ENCODE data around the gene ACMSD.
"Not testable (repeated sequence)": the region's sequence is repeated elsewhere in the genome, so short reads cannot be mapped to it uniquely, and the experiment has no call there.

The ACMSD gene

GRCh38 chr2:134905168-134905567, 66.8 kb downstream of the ACMSD start:
- DNase-seq (ENCODE audit: low read depth in 2 of 2, low spot score in 1 of 2), result no peak

GRCh38 chr2:134906726-134907125, 68.3 kb downstream of the ACMSD start:
- no peak for DNase-seq (ENCODE audit: low read depth in 2 of 2, low spot score in 1 of 2)

GRCh38 chr2:134907441-134908116, 69.2 kb downstream of the ACMSD start:
- not testable (repeated sequence) for DNase-seq (ENCODE audit: low read depth in 2 of 2, low spot score in 1 of 2)

GRCh38 chr2:134910763-134911399, 72.5 kb downstream of the ACMSD start:
- no peak for DNase-seq (ENCODE audit: low read depth in 2 of 2, low spot score in 1 of 2)

GRCh38 chr2:134911400-134911785, 73.0 kb downstream of the ACMSD start:
- no peak for DNase-seq (ENCODE audit: low read depth in 2 of 2, low spot score in 1 of 2)

GRCh38 chr2:134912361-134912760, 73.9 kb downstream of the ACMSD start:
- DNase-seq (ENCODE audit: low read depth in 2 of 2, low spot score in 1 of 2), result no peak

GRCh38 chr2:134917360-134917865, 79.0 kb downstream of the ACMSD start:
- DNase-seq (ENCODE audit: low read depth in 2 of 2, low spot score in 1 of 2), result no peak

GRCh38 chr2:134917888-134918525, 79.6 kb downstream of the ACMSD start:
- peak; percentile 72 to 79 for DNase-seq (ENCODE audit: low read depth in 2 of 2, low spot score in 1 of 2)

- peak; percentile 98 to 100 for DNase-seq (ENCODE audit: low read depth in 2 of 2, low spot score in 1 of 2)
Observed at GRCh38 chr2:134918526-134919340, 80.3 kb downstream of the ACMSD start, which contains the start of gene CCNT2. TSS of gene CCNT2 (plus strand) at chr2:134918822. CDS start at chr2:134918855, 33 bp downstream.

- DNase-seq (ENCODE audit: low read depth in 2 of 2, low spot score in 1 of 2), result peak; percentile 12 to 15
Observed at GRCh38 chr2:134919341-134920210, 81.2 kb downstream of the ACMSD start.

GRCh38 chr2:134924912-134925311, 86.5 kb downstream of the ACMSD start:
- no peak for DNase-seq (ENCODE audit: low read depth in 2 of 2, low spot score in 1 of 2)

- DNase-seq (ENCODE audit: low read depth in 2 of 2, low spot score in 1 of 2), result no peak
Observed at GRCh38 chr2:134926231-134926931, 88.0 kb downstream of the ACMSD start.

- no peak for DNase-seq (ENCODE audit: low read depth in 2 of 2, low spot score in 1 of 2)
Observed at GRCh38 chr2:134927195-134927594, 88.8 kb downstream of the ACMSD start.

GRCh38 chr2:134932864-134933526, 94.6 kb downstream of the ACMSD start:
- no peak for DNase-seq (ENCODE audit: low read depth in 2 of 2, low spot score in 1 of 2)

GRCh38 chr2:134933732-134934131, 95.3 kb downstream of the ACMSD start:
- no peak for DNase-seq (ENCODE audit: low read depth in 2 of 2, low spot score in 1 of 2)

GRCh38 chr2:134934150-134934549, 95.7 kb downstream of the ACMSD start:
- DNase-seq (ENCODE audit: low read depth in 2 of 2, low spot score in 1 of 2), result no peak

GRCh38 chr2:134934641-134935040, 96.2 kb downstream of the ACMSD start:
- DNase-seq (ENCODE audit: low read depth in 2 of 2, low spot score in 1 of 2), result no peak

- DNase-seq (ENCODE audit: low read depth in 2 of 2, low spot score in 1 of 2), result no peak
Observed at GRCh38 chr2:134936691-134937090, 98.3 kb downstream of the ACMSD start.

- no peak for DNase-seq (ENCODE audit: low read depth in 2 of 2, low spot score in 1 of 2)
Observed at GRCh38 chr2:134943540-134943939, 105.1 kb downstream of the ACMSD start.

All from stimulated activated CD8-positive, alpha-beta memory T cell treated with anti-CD3 and anti-CD28 coated beads, Interleukin-4, amount 100 ng/mL, for 4 hours (primary cell).